ENCODE data around the gene TSHZ3.

TSHZ3 gene

GRCh38 chr19:31353833-31354232 is 4.6 kb upstream of the TSHZ3 start:
- no peak for DNase-seq

GRCh38 chr19:31352782-31353651 is 3.8 kb upstream of the TSHZ3 start:
- DNase-seq, result no peak

GRCh38 chr19:31352296-31352781 is 3.1 kb upstream of the TSHZ3 start:
- DNase-seq, result no peak

- no peak for DNase-seq
Measured at GRCh38 chr19:31351855-31352195, 2.6 kb upstream of the TSHZ3 start.

GRCh38 chr19:31351056-31351854 is 2.0 kb upstream of the TSHZ3 start:
- DNase-seq, result no peak

- no peak for DNase-seq
Measured at GRCh38 chr19:31350693-31351055, 1.4 kb upstream of the TSHZ3 start.

GRCh38 chr19:31350033-31350692 is 927 bp upstream of the TSHZ3 start:
- DNase-seq, result no peak

- no peak for DNase-seq
Measured at GRCh38 chr19:31348481-31349159, 616 bp downstream of the TSHZ3 start.

GRCh38 chr19:31347828-31348392 is 1.3 kb downstream of the TSHZ3 start:
- DNase-seq, result no peak

GRCh38 chr19:31347354-31347753 is 1.9 kb downstream of the TSHZ3 start:
- DNase-seq, result no peak

- DNase-seq, result no peak
Measured at GRCh38 chr19:31346184-31347059, 2.8 kb downstream of the TSHZ3 start.

GRCh38 chr19:31344403-31344802 is 4.8 kb downstream of the TSHZ3 start:
- no peak for DNase-seq

GRCh38 chr19:31342926-31343325 is 6.3 kb downstream of the TSHZ3 start:
- DNase-seq, result no peak

- DNase-seq, result peak; percentile 62
Measured at GRCh38 chr19:31340042-31341025, 8.9 kb downstream of the TSHZ3 start.

GRCh38 chr19:31339411-31339810 is 9.8 kb downstream of the TSHZ3 start:
- DNase-seq, result no peak

GRCh38 chr19:31338069-31338776 is 11.0 kb downstream of the TSHZ3 start:
- DNase-seq, result peak; percentile 11

- no peak for DNase-seq
Measured at GRCh38 chr19:31337008-31337914, 12.0 kb downstream of the TSHZ3 start.

- no peak for DNase-seq
Measured at GRCh38 chr19:31335716-31336115, 13.5 kb downstream of the TSHZ3 start.
